Esophagus muscularis mucosa (tissue), 4 donors: ENCODE measurements around the gene KRT32. TPM values are rescaled to one million over a fixed set of nuclear protein-coding genes. Genes with fewer than 3 reads are reported as not detected.
"Not testable (repeated sequence)": the region's sequence is repeated elsewhere in the genome, so short reads cannot be mapped to it uniquely, and the experiment has no call there.

Experiments
- DNase-seq: peaks from one replicate; pipeline ENCODE4 v3.0.0-alpha.2; 2017; ENCODE audit errors: extremely low spot score
- H3K27ac ChIP-seq, 4 donors: fragments of 200-600 bp; sonication (generic); replicated peaks in 1 of 4; 1 replicate in 3 of 4; 2 replicates in 1 of 4; pipeline ENCODE4 v1.5.1; 2016 to 2019; ENCODE audit warnings: mild to moderate bottlenecking in 1 of 4
- H3K27me3 ChIP-seq, 4 donors: fragments of 200-600 bp; sonication (generic); one replicate each; pipeline versions ENCODE4 v1.5.1 to v1.6.0; 2016 to 2019
- H3K36me3 ChIP-seq, 4 donors: fragments of 200-600 bp; sonication (generic); one replicate each; pipeline ENCODE4 v1.5.1; 2016 to 2019
- H3K4me1 ChIP-seq, 4 donors: fragments of 200-600 bp; sonication (generic); one replicate each; pipeline ENCODE4 v1.5.1; 2016 to 2019
- H3K4me3 ChIP-seq, 4 donors: fragments of 200-600 bp; sonication (generic); 1 replicate in 2 of 4; 2 replicates in 2 of 4; pipeline ENCODE4 v1.5.1; 2016 to 2019; ENCODE audit warnings: mild to moderate bottlenecking in 4 of 4, moderate library complexity in 1 of 4
- H3K9me3 ChIP-seq, 4 donors: fragments of 200-600 bp; sonication (generic); 1 replicate in 3 of 4; 2 replicates in 1 of 4; pipeline ENCODE4 v1.5.1; 2016 to 2019
- CTCF ChIP-seq, 3 experiments: fragments of 200-600 bp in 2 of 3; fragments of 450-650 bp in 1 of 3; sonication (generic) in 2 of 3; IDR thresholded peaks; one replicate each; pipeline ENCODE4 v1.5.1; 2017 to 2019; ENCODE audit warnings: antibody characterized with exemption in 3 of 3, mild to moderate bottlenecking in 2 of 3, moderate library complexity in 1 of 3
- EP300 ChIP-seq: sonication (generic); formaldehyde crosslinking; IDR thresholded peaks from one replicate; pipeline ENCODE4 v1.6.1; 2017; ENCODE audit warnings: antibody characterized with exemption
- POLR2A ChIP-seq: fragments of 450-650 bp; IDR thresholded peaks from one replicate; pipeline ENCODE4 v1.6.1; 2017; ENCODE audit warnings: antibody characterized with exemption, moderate library complexity, mild to moderate bottlenecking, low read depth
- POLR2AphosphoS5 ChIP-seq, 2 donors: sonication (generic); formaldehyde crosslinking; IDR thresholded peaks; one replicate each; pipeline ENCODE4 v1.6.1; 2017; ENCODE audit warnings: antibody characterized with exemption in 2 of 2
- WGBS: methylation state at CpG from one replicate; pipeline ENCODE4 v1.1.5; 2018; 5-methylcytosine and 5-hydroxymethylcytosine counted together
- intact Hi-C: fragments of 100-400 bp; cut with DNase I; formaldehyde crosslinking; loops from one replicate; pipeline ENCODE4 v1.15.1; 2023
- total RNA-seq, 4 donors: library from RNA; depleted of rRNA; stranded (reverse); fragments of >200 nt; gene quantifications; one replicate each; pipeline versions ENCODE4 v1.1.0 to v1.2.1, GENCODE V29; 2016

Gene KRT32
- total RNA-seq, 4 donors from 2014 or later = not detected

- H3K27me3 ChIP-seq = no peaks in the 10 kb centered on the region
- no peak overlapping the region for H3K27ac ChIP-seq
- no peaks in the 10 kb centered on the region for H3K36me3 ChIP-seq
- H3K4me1 ChIP-seq = peaks cover 0 to 13% (median 12%) of the 10 kb centered on the region in 4 donors
- no peak for DNase-seq
- H3K9me3 ChIP-seq = no peaks in the 10 kb centered on the region
- TF ChIP-seq EP300 (no peak), POLR2AphosphoS5 (IDR thresholded peaks at IDR 0.05) (no peak), CTCF (IDR thresholded peaks at IDR 0.05) (no peak), POLR2A (no peak)
- intact Hi-C loops = no loop called here
- no peak overlapping the region for H3K4me3 ChIP-seq
- WGBS = 54% methylated on average over 4 of the region's 4 CpGs
Observed at GRCh38 chr17:41433586-41433985, 33.6 kb downstream of the KRT32 start.

- H3K36me3 ChIP-seq, H3K4me3 ChIP-seq, intact Hi-C loops, DNase-seq, H3K27me3 ChIP-seq, H3K27ac ChIP-seq, H3K9me3 ChIP-seq: not testable (repeated sequence)
- peaks cover 0 to 13% (median 12%) of the 10 kb centered on the region in 4 donors for H3K4me1 ChIP-seq
- WGBS = 90% methylated on average over 9 of the region's 9 CpGs
Observed at GRCh38 chr17:41430376-41430775, 36.8 kb downstream of the KRT32 start.

GRCh38 chr17:41429667-41430066 is 37.5 kb downstream of the KRT32 start:
- no peak overlapping the region for H3K27ac ChIP-seq
- H3K9me3 ChIP-seq = no peaks in the 10 kb centered on the region
- intact Hi-C loops = no loop called here
- TF ChIP-seq POLR2A (no peak), POLR2AphosphoS5 (IDR thresholded peaks at IDR 0.05) (no peak), CTCF (IDR thresholded peaks at IDR 0.05) (no peak), EP300 (no peak)
- no peaks in the 10 kb centered on the region for H3K27me3 ChIP-seq
- H3K4me1 ChIP-seq = peaks cover 0 to 10% (median 8%) of the 10 kb centered on the region in 4 donors
- 83% methylated on average over 7 of the region's 7 CpGs for WGBS
- DNase-seq = no peak
- H3K36me3 ChIP-seq = no peaks in the 10 kb centered on the region
- no peak overlapping the region for H3K4me3 ChIP-seq

- H3K36me3 ChIP-seq = no peaks in the 10 kb centered on the region
- DNase-seq = no peak
- no peaks in the 10 kb centered on the region for H3K9me3 ChIP-seq
- H3K4me1 ChIP-seq = peaks cover 0 to 1% (median 0%) of the 10 kb centered on the region in 4 donors
- intact Hi-C loops = no loop called here
- H3K27me3 ChIP-seq = no peaks in the 10 kb centered on the region
- WGBS = 74% methylated on average over 4 of the region's 4 CpGs
- no peak overlapping the region for H3K4me3 ChIP-seq
- no peak overlapping the region for H3K27ac ChIP-seq
- no peak for TF ChIP-seq POLR2AphosphoS5 (IDR thresholded peaks at IDR 0.05)
- TF ChIP-seq EP300 = no peak
- no peak for TF ChIP-seq CTCF (IDR thresholded peaks at IDR 0.05)
- TF ChIP-seq POLR2A = no peak
Observed at GRCh38 chr17:41428591-41429291, 38.4 kb downstream of the KRT32 start.

GRCh38 chr17:41424111-41424635 is 43.0 kb downstream of the KRT32 start, which contains the start of gene KRT37:
Gene KRT37 (minus strand): TSS chr17:41424585. CDS start chr17:41424523, 62 bp downstream.
- intact Hi-C loops = no loop called here
- Histone ChIP-seq H3K27me3 (no peaks in the 10 kb centered on the region), H3K9me3 (no peaks in the 10 kb centered on the region), H3K4me1 (peaks cover 0 to 10% (median 4%) of the 10 kb centered on the region in 4 donors), H3K27ac (no peak within 1 kb of the TSS), H3K4me3 (no peak within 1 kb of the TSS), H3K36me3 (no peaks in the 10 kb centered on the region)
- WGBS = 97% methylated on average over 10 of the region's 13 CpGs
- no peak for DNase-seq
- TF ChIP-seq POLR2A = no peak
- no peak for TF ChIP-seq EP300
- TF ChIP-seq CTCF (IDR thresholded peaks at IDR 0.05) = no peak
- no peak for TF ChIP-seq POLR2AphosphoS5 (IDR thresholded peaks at IDR 0.05)

GRCh38 chr17:41422586-41422985 is 44.6 kb downstream of the KRT32 start:
- intact Hi-C loops, H3K27ac ChIP-seq, H3K9me3 ChIP-seq, H3K4me3 ChIP-seq, H3K36me3 ChIP-seq, H3K27me3 ChIP-seq, DNase-seq: not testable (repeated sequence)
- H3K4me1 ChIP-seq = peaks cover 0 to 12% (median 7%) of the 10 kb centered on the region in 4 donors
- WGBS = 97% methylated on average over 7 of the region's 11 CpGs
